ENCODE results near the gene VLDLR.

- no peak for TF ChIP-seq POLR2A (IDR thresholded peaks at IDR 0.05)
- TF ChIP-seq CTCF (IDR thresholded peaks at IDR 0.05): no peak
Measured at GRCh38 chr9:2597483-2597882, 24.1 kb upstream of the VLDLR start.

All from Peyer's patch (tissue), 4 donors.